OCI-LY1 (cell line): ENCODE results near the gene LRRC14B.
"Not testable (repeated sequence)": the region's sequence is repeated elsewhere in the genome, so short reads cannot be mapped to it uniquely, and the experiment has no call there.

Source experiments
- EZH2 ChIP-seq: fragments of 200-600 bp; sonication (generic), shearing (Covaris generic); IDR thresholded peaks from 2 replicates; pipeline ENCODE4 v1.8.0; 2017; ENCODE audit warnings: borderline replicate concordance, mixed run types, mild to moderate bottlenecking, antibody characterized with exemption, low read length, moderate library complexity, mixed read lengths
- TF ChIP-seq, protein P1 (sequence below): fragments of 200-600 bp; sonication (generic), shearing (Covaris generic); IDR thresholded peaks from 2 replicates; pipeline ENCODE4 v1.5.1; 2017; ENCODE audit warnings: mild to moderate bottlenecking, antibody characterized with exemption, low read length, moderate library complexity, mixed read lengths

DNA sequence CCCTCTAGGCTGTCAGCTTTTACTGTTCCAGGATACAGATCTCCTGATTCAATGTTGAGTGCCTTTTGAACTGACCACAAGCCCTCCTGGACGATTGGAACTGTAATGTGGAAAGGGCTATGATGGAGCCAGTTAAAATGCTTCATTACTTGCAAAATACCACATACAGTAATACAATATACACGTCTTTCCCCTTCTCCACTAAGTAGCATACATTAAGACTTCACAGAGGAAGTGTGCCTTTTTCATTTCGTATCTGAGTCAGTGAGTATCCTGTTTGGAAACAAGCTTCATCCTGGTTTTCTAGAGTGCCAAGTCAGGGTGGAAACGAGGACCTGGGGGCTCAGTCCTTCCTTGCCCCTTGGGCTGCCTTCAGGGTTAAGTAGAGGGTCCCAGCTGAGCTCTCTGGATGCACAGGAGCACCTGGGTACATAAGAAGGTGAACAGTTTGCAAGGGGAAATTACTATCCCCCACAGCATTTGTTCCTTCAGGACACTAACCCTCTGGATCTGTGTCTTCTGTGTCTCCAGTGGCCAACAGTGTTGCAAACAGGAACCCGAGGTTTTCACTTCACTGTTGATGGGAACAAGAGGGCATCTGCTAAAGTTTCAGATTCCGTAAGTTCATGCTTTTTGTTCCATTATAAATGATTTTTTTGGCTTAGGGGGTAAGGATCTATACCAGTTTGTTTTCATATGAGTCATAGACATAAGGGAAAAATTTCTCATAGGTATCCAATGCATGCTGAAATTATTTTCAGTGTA, 31.8 kb downstream of the LRRC14B start:
- TF ChIP-seq, protein P1, sequence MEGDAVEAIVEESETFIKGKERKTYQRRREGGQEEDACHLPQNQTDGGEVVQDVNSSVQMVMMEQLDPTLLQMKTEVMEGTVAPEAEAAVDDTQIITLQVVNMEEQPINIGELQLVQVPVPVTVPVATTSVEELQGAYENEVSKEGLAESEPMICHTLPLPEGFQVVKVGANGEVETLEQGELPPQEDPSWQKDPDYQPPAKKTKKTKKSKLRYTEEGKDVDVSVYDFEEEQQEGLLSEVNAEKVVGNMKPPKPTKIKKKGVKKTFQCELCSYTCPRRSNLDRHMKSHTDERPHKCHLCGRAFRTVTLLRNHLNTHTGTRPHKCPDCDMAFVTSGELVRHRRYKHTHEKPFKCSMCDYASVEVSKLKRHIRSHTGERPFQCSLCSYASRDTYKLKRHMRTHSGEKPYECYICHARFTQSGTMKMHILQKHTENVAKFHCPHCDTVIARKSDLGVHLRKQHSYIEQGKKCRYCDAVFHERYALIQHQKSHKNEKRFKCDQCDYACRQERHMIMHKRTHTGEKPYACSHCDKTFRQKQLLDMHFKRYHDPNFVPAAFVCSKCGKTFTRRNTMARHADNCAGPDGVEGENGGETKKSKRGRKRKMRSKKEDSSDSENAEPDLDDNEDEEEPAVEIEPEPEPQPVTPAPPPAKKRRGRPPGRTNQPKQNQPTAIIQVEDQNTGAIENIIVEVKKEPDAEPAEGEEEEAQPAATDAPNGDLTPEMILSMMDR, result not testable (repeated sequence)
- TF ChIP-seq EZH2, result not testable (repeated sequence)
